Activated CD4-positive, alpha-beta memory T cell treated with anti-CD3 and anti-CD28 coated beads, Interleukin-2, amount 10 ng/mL, durations not matched to agents 7 days and 5 days (primary cell): ENCODE data around the gene GRIN3B. TPM values are rescaled to one million over a fixed set of nuclear protein-coding genes. Genes with fewer than 3 reads are reported as not detected.
A peak's percentile ranks its signal among the peaks of the same experiment; 100 is the strongest.

Experiments used
- CTCF ChIA-PET: fragments of 350-600 bp; sonication (Branson Sonifier 250); formaldehyde crosslinking; loops from one replicate; lab custom pipeline; 2021; ENCODE audit warnings: antibody characterized with exemption, inconsistent platforms; lab: Charles Lee
- POLR2A ChIA-PET: fragments of 350-600 bp; sonication (Branson Sonifier 250); formaldehyde crosslinking; loops from one replicate; lab custom pipeline; 2021; ENCODE audit warnings: antibody characterized with exemption; lab: Charles Lee
- DNase-seq: peaks from one replicate; pipeline ENCODE4 v3.0.0-alpha.2; 2020
- H3K27ac Mint-ChIP-seq: one replicate; pipeline ENCODE4 v1.8.0; 2021; ENCODE audit warnings: mild to moderate bottlenecking, mixed read lengths
- H3K27me3 Mint-ChIP-seq: one replicate; pipeline ENCODE4 v1.8.0; 2021; ENCODE audit warnings: mixed read lengths
- H3K36me3 Mint-ChIP-seq: one replicate; pipeline ENCODE4 v1.8.0; 2021; ENCODE audit warnings: low read depth, mixed read lengths
- H3K4me1 Mint-ChIP-seq: one replicate; pipeline ENCODE4 v1.8.0; 2021; ENCODE audit warnings: mixed read lengths
- H3K4me3 Mint-ChIP-seq: one replicate; pipeline ENCODE4 v1.8.0; 2021; ENCODE audit warnings: mild to moderate bottlenecking, mixed read lengths
- H3K9me3 Mint-ChIP-seq: one replicate; pipeline ENCODE4 v1.8.0; 2021; ENCODE audit warnings: mixed read lengths
- total RNA-seq, 2 experiments: library from RNA; stranded (reverse); gene quantifications; one replicate each; pipeline ENCODE4 v1.2.3, GENCODE V29; 2021

Gene GRIN3B
- total RNA-seq, 2 experiments from 2014 or later = 0.08 TPM; not detected in 1

DNA sequence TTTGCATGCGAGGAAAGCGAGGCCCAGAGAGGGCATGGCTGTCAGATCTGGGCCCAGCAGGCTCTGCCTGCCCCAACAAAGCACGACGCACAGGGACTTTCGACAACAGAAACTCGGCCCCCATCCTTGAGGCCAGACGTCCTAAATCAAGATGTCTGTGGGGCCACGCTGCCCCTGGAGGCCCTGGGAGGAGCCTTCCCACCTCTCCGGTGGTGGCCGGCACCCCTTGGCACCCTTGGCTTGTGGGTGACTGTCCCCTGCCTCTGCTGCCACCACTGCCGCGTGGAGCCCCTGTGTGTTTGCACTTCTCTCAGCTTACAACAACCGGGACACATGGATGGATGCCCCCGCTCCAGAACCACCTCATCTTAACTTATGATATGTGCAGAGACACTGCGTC, 11.7 kb upstream of the GRIN3B start:
- CTCF ChIA-PET = no interaction called here
- POLR2A ChIA-PET = no interaction called here
- peaks cover 20% of the 10 kb centered on the region for H3K4me1 Mint-ChIP-seq
- H3K4me3 Mint-ChIP-seq = no peak overlapping the region
- DNase-seq = no peak
- H3K36me3 Mint-ChIP-seq = peaks cover 20% of the 10 kb centered on the region
- no peaks in the 10 kb centered on the region for H3K27me3 Mint-ChIP-seq
- H3K27ac Mint-ChIP-seq = no peak overlapping the region
- H3K9me3 Mint-ChIP-seq = no peaks in the 10 kb centered on the region

DNA sequence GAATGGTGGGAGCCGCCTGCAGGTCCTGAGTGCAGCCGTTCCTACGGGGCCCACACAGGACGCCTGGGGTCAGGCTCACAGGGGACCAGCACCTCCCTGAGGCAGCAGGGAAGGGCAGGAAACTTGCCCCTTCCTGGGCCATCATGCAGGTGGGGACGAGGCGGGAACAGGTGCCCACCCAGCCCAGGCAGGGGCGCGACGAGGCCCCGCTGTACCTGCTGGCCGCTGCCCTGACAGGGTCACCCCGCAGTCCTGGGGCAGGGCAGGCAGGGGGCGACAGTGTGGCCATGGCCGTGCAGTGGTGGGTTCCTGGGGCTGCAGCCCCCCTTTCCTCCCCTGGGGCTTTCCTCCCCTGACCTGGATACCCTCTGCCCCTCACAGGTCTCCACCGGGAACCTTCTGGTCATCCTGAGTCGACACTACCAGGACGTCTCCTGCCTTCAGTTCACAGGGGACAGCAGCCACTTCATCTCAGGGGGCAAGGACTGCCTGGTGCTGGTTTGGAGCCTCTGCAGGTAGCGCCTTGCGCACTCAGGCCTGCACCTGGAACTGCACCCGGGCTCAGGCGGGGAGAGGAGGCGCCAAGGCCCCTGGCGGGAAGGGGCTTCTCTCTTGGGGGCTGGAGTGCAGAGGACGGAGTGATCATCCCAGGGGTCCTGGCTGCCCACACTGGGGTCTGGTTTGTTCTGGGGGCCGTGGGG, 10.7 kb upstream of the GRIN3B start:
- no peaks in the 10 kb centered on the region for H3K27me3 Mint-ChIP-seq
- ChIA-PET CTCF (no interaction called here), POLR2A (no interaction called here)
- no peak overlapping the region for H3K27ac Mint-ChIP-seq
- DNase-seq = no peak
- peaks cover 16% of the 10 kb centered on the region for H3K4me1 Mint-ChIP-seq
- H3K4me3 Mint-ChIP-seq = no peak overlapping the region
- H3K9me3 Mint-ChIP-seq = no peaks in the 10 kb centered on the region
- H3K36me3 Mint-ChIP-seq = peaks cover 20% of the 10 kb centered on the region

DNA sequence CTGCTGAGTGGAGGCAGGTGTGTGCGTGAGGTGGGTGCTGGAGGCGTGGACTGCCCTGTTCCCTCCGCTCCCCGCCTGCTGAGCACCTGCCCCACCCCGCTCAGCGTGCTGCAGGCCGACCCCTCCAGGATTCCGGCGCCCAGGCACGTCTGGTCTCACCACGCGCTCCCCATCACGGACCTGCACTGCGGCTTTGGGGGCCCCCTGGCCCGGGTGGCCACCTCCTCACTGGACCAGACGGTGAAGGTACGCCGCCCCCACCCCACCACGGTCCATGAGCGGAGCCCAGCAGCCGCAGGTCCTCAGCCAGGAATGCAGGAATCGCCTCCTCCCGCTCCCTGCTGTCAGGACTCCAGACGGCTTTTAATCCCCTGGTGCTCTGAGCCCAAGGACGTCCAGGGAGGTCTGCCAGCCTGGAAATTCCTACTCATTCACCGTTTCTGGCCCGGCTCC, 10.1 kb upstream of the GRIN3B start:
- CTCF ChIA-PET = no interaction called here
- H3K4me3 Mint-ChIP-seq = no peak overlapping the region
- POLR2A ChIA-PET = no interaction called here
- no peaks in the 10 kb centered on the region for H3K27me3 Mint-ChIP-seq
- peaks cover 20% of the 10 kb centered on the region for H3K36me3 Mint-ChIP-seq
- DNase-seq = no peak
- H3K9me3 Mint-ChIP-seq = no peaks in the 10 kb centered on the region
- no peak overlapping the region for H3K27ac Mint-ChIP-seq
- peaks cover 10% of the 10 kb centered on the region for H3K4me1 Mint-ChIP-seq

DNA sequence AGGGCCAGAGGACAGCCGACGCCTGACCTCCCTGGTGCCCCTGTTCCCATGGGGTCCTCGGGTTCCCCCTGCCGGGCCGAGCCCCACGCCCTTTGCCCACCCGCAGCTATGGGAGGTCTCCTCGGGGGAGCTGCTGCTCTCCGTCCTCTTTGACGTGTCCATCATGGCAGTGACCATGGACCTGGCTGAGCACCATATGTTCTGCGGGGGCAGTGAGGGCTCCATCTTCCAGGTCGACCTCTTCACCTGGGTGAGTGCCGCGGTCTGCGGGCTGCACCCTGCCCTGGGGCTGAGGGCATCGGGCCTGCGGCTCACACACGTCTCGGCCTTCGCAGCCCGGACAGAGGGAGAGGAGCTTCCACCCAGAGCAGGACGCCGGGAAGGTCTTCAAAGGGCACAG, 9.5 kb upstream of the GRIN3B start:
- DNase-seq = no peak
- Mint-ChIP-seq H3K27me3 (no peaks in the 10 kb centered on the region), H3K36me3 (peaks cover 20% of the 10 kb centered on the region), H3K4me1 (peaks cover 7% of the 10 kb centered on the region), H3K9me3 (no peaks in the 10 kb centered on the region), H3K4me3 (no peak overlapping the region), H3K27ac (no peak overlapping the region)
- CTCF ChIA-PET = no interaction called here
- POLR2A ChIA-PET = no interaction called here

GRCh38 chr19:991174-991931, 8.9 kb upstream of the GRIN3B start:
- Mint-ChIP-seq H3K4me1 (peaks cover 8% of the 10 kb centered on the region), H3K4me3 (no peak overlapping the region), H3K27me3 (peaks cover 2% of the 10 kb centered on the region), H3K9me3 (no peaks in the 10 kb centered on the region), H3K27ac (no peak overlapping the region), H3K36me3 (peaks cover 19% of the 10 kb centered on the region)
- peak; percentile 66 for DNase-seq
- POLR2A ChIA-PET = no interaction called here
- CTCF ChIA-PET = no interaction called here

DNA sequence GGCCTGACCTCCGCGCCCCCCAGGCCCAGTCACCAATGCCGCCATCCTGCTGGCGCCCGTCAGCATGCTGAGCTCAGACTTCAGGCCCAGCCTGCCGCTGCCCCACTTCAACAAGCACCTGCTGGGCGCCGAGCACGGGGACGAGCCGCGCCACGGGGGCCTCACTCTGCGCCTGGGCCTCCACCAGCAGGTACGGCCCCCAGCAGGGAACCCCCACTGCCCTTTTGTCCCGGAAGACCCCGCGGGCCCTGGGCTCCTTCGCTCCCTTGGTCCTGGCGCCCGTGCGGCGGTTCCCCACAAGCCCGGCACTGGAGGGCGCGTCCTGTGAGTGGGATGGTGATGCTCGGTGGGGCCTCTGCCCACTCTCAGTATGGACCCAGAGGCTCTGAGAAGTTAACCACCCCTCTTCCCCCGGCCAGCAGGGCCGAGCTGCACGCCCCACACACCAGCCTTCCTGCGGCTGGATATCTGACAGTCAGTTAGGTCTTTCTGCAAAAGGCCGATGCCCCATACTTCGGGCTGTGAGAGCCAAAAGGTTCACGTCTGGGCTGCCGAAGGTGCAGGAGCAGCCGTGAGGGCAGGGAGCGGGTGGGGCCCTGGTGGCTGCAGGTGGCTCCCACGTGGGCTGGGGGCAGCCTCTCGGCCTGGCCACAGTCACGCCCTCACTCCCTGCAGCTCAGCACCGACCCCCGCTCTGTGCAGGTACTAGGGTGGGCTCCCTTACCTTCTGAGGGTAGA, 8.1 kb upstream of the GRIN3B start:
- Mint-ChIP-seq H3K4me3 (no peak overlapping the region), H3K27ac (no peak overlapping the region), H3K36me3 (peaks cover 13% of the 10 kb centered on the region), H3K9me3 (no peaks in the 10 kb centered on the region), H3K4me1 (peaks cover 11% of the 10 kb centered on the region), H3K27me3 (peaks cover 6% of the 10 kb centered on the region)
- ChIA-PET CTCF (no interaction called here), POLR2A (no interaction called here)
- DNase-seq = no peak

- no peak for DNase-seq
- Mint-ChIP-seq H3K4me1 (peaks cover 11% of the 10 kb centered on the region), H3K4me3 (no peak overlapping the region), H3K36me3 (peaks cover 11% of the 10 kb centered on the region), H3K27ac (no peak overlapping the region), H3K9me3 (no peaks in the 10 kb centered on the region), H3K27me3 (peaks cover 8% of the 10 kb centered on the region)
- POLR2A ChIA-PET = no interaction called here
- CTCF ChIA-PET = no interaction called here
Measured at GRCh38 chr19:992670-993055, 7.6 kb upstream of the GRIN3B start.

DNA sequence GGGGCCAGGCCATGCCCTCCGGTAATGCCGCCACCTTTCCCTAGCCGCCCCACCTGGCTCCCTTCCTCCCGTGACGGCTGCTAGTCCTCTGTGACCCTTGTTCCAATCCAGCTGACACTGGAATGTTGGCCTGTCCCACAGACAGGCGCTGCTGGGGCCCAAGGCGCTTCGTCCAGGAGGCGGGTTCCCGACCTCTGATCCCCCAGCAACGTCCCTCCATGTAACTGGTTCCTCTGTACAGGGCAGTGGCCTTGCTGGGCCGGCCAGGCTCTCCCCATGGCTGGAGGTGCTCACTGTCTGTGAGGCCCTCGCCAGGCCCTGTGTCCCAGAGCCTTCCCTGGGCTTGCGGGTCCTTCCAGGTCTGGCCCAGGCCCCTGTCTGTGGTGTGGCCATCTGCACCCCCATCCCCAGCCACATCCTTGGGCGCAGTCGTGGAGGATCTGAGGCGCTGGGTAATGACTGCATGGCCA, 6.8 kb upstream of the GRIN3B start:
- Mint-ChIP-seq H3K9me3 (no peaks in the 10 kb centered on the region), H3K27me3 (peaks cover 14% of the 10 kb centered on the region), H3K27ac (no peak overlapping the region), H3K4me3 (no peak overlapping the region), H3K4me1 (peaks cover 11% of the 10 kb centered on the region), H3K36me3 (peaks cover 11% of the 10 kb centered on the region)
- no peak for DNase-seq
- ChIA-PET POLR2A (no interaction called here), CTCF (no interaction called here)

DNA sequence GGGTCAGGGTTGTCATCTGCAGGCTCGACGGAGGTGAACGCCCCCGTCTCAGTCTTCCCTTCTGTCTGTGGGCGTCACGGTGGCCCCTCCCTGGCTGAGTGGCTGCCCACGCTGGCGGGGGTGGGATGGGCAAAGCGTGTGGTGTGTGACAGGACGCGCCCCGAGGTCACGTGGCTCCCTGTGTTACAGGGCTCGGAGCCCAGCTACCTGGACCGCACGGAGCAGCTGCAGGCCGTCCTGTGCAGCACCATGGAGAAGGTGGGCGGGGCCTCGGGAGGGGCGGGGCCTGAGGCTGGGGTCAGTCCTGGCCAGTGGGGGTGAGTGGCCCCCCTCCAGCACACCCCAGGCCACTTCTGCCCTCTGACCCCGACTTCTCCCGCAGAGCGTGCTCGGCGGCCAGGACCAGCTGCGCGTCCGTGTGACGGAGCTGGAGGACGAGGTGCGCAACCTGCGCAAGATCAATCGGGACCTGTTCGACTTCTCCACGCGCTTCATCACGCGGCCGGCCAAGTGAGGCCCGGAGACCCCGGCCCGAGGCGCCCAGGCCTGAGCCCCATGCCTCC, 6.3 kb upstream of the GRIN3B start:
- Mint-ChIP-seq H3K9me3 (no peaks in the 10 kb centered on the region), H3K4me3 (no peak overlapping the region), H3K27me3 (peaks cover 17% of the 10 kb centered on the region), H3K4me1 (peaks cover 11% of the 10 kb centered on the region), H3K27ac (no peak overlapping the region), H3K36me3 (peaks cover 11% of the 10 kb centered on the region)
- CTCF ChIA-PET = interaction anchor here (0.7 kb wide), 1 partner anchor 28 kb away, joined by 3 read pairs; no protein-coding TSS in a partner anchor
- POLR2A ChIA-PET = no interaction called here
- DNase-seq = no peak

DNA sequence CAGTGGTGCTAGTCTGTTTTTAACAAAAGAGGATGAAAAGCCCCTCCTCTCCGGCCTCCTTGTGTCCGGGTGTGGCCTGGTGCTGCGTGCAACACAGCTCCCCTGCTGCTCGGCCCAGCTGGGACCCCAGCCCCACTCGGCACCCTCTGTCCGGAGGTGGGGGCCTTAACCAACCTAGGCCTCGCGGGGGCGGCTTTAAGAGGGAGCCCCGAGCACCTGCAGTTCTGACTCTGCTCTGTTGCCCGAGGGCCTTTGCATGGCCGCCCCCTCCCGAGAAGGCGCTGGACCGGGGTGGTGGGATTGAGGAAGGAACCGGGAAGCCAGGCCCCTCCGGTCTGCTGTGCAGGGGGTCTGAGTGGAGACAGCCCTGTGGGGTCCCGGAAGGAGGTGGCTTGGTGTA, 5.7 kb upstream of the GRIN3B start:
- POLR2A ChIA-PET = interaction anchor here (2.3 kb wide), 1 partner anchor 10 kb away, joined by 18 read pairs; the partner anchor contains the start of gene WDR18
- H3K4me3 Mint-ChIP-seq = no peak overlapping the region
- peaks cover 11% of the 10 kb centered on the region for H3K36me3 Mint-ChIP-seq
- no peak overlapping the region for H3K27ac Mint-ChIP-seq
- CTCF ChIA-PET = interaction anchor here (0.7 kb wide), 1 partner anchor 28 kb away, joined by 3 read pairs; no protein-coding TSS in a partner anchor
- peaks cover 23% of the 10 kb centered on the region for H3K27me3 Mint-ChIP-seq
- H3K9me3 Mint-ChIP-seq = no peaks in the 10 kb centered on the region
- H3K4me1 Mint-ChIP-seq = peaks cover 11% of the 10 kb centered on the region
- no peak for DNase-seq

- ChIA-PET POLR2A (interaction anchor here (2.3 kb wide), 1 partner anchor 11 kb away, joined by 18 read pairs; the partner anchor contains the start of gene WDR18), CTCF (interaction anchor here (1.9 kb wide), 1 partner anchor 11 kb away, joined by 9 read pairs; the partner anchor contains the start of gene WDR18)
- H3K27me3 Mint-ChIP-seq = peaks cover 26% of the 10 kb centered on the region
- no peak overlapping the region for H3K27ac Mint-ChIP-seq
- peaks cover 11% of the 10 kb centered on the region for H3K36me3 Mint-ChIP-seq
- DNase-seq = no peak
- H3K4me1 Mint-ChIP-seq = peaks cover 11% of the 10 kb centered on the region
- H3K9me3 Mint-ChIP-seq = no peaks in the 10 kb centered on the region
- H3K4me3 Mint-ChIP-seq = no peak overlapping the region
Measured at GRCh38 chr19:995051-995827, 5.0 kb upstream of the GRIN3B start.
